ENCODE results near the gene CD320. TPM values are rescaled to one million over a fixed set of nuclear protein-coding genes. Genes with fewer than 3 reads are reported as not detected.
"Not testable (repeated sequence)": the region's sequence is repeated elsewhere in the genome, so short reads cannot be mapped to it uniquely, and the experiment has no call there.

CD320 gene
- total and polyA plus RNA-seq, 7 donors: 10.2 to 72.6 (median 27.4) TPM

- no peak for TF ChIP-seq POLR2A (IDR thresholded peaks at IDR 0.05)
- no peak for TF ChIP-seq CTCF (IDR thresholded peaks at IDR 0.05)
- no peak for TF ChIP-seq EP300 (IDR thresholded peaks at IDR 0.05)
- no peak for TF ChIP-seq POLR2AphosphoS5 (IDR thresholded peaks at IDR 0.05)
- Histone ChIP-seq H3K4me1 (peaks cover 0 to 13% (median 6%) of the 10 kb centered on the region in 4 donors), H3K36me3 (peaks cover 0 to 12% (median 8%) of the 10 kb centered on the region in 4 donors), H3K9me3 (no peaks in the 10 kb centered on the region), H3K27me3 (peaks cover 0 to 8% (median 0%) of the 10 kb centered on the region in 3 donors), H3K4me3 (no peak overlapping the region), H3K27ac (no peak overlapping the region)
- intact Hi-C loops (cut with DNase I): no loop called here
- DNase-seq: peak; percentile 34
- 74 to 76% methylated on average over 3 of the region's 3 CpGs for WGBS, 2 donors
These were observed 42.3 kb downstream of the CD320 start for GRCh38 chr19:8265872-8266271.

GRCh38 chr19:8264248-8264647 lies 43.9 kb downstream of the CD320 start:
- intact Hi-C loops (cut with DNase I); H3K4me3 ChIP-seq; H3K4me1 ChIP-seq; H3K27ac ChIP-seq; H3K27me3 ChIP-seq; H3K9me3 ChIP-seq: not testable (repeated sequence)
- DNase-seq: peak; percentile 1
- WGBS, 2 donors: 80 to 85% methylated on average over 4 of the region's 4 CpGs
- H3K36me3 ChIP-seq: peaks cover 0 to 19% (median 8%) of the 10 kb centered on the region in 4 donors

GRCh38 chr19:8262431-8262830 lies 45.7 kb downstream of the CD320 start:
- DNase-seq: peak; percentile 50
- intact Hi-C loops (cut with DNase I): no loop called here
- no peaks in the 10 kb centered on the region for H3K4me1 ChIP-seq
- 95 to 96% methylated on average over 6 of the region's 6 CpGs for WGBS, 2 donors
- H3K36me3 ChIP-seq: peaks cover under 1 to 28% (median 8%) of the 10 kb centered on the region in 4 donors
- TF ChIP-seq POLR2A (IDR thresholded peaks at IDR 0.05) (no peak), CTCF (IDR thresholded peaks at IDR 0.05) (no peak), EP300 (IDR thresholded peaks at IDR 0.05) (no peak), POLR2AphosphoS5 (IDR thresholded peaks at IDR 0.05) (no peak)
- no peak overlapping the region for H3K4me3 ChIP-seq
- H3K27me3 ChIP-seq: peaks cover 0 to 1% (median 0%) of the 10 kb centered on the region in 3 donors
- no peak overlapping the region for H3K27ac ChIP-seq
- H3K9me3 ChIP-seq: no peaks in the 10 kb centered on the region

- TF ChIP-seq POLR2AphosphoS5 (IDR thresholded peaks at IDR 0.05): no peak
- no peak for TF ChIP-seq CTCF (IDR thresholded peaks at IDR 0.05)
- no peak for TF ChIP-seq POLR2A (IDR thresholded peaks at IDR 0.05)
- no peak for TF ChIP-seq EP300 (IDR thresholded peaks at IDR 0.05)
These were observed 46.3 kb downstream of the CD320 start for GRCh38 chr19:8261881-8262280.

GRCh38 chr19:8261347-8261746 lies 46.8 kb downstream of the CD320 start:
- WGBS, 2 donors: 89 to 94% methylated on average over 9 of the region's 9 CpGs
- Histone ChIP-seq H3K4me1 (no peaks in the 10 kb centered on the region), H3K27me3 (no peaks in the 10 kb centered on the region), H3K4me3 (no peak overlapping the region), H3K36me3 (peaks cover 11 to 39% (median 16%) of the 10 kb centered on the region in 4 donors), H3K27ac (no peak overlapping the region), H3K9me3 (no peaks in the 10 kb centered on the region)
- TF ChIP-seq POLR2A (IDR thresholded peaks at IDR 0.05) (no peak), CTCF (IDR thresholded peaks at IDR 0.05) (no peak), EP300 (IDR thresholded peaks at IDR 0.05) (no peak), POLR2AphosphoS5 (IDR thresholded peaks at IDR 0.05) (no peak)
- intact Hi-C loops (cut with DNase I): no loop called here
- no peak for DNase-seq

More at GRCh38 chr19:8261881-8262280, 46.3 kb downstream of the CD320 start:
- Histone ChIP-seq H3K27me3 (no peaks in the 10 kb centered on the region), H3K27ac (no peak overlapping the region), H3K4me3 (no peak overlapping the region), H3K9me3 (no peaks in the 10 kb centered on the region), H3K4me1 (no peaks in the 10 kb centered on the region), H3K36me3 (peaks cover 6 to 34% (median 11%) of the 10 kb centered on the region in 4 donors)
- 87 to 91% methylated on average over 14 of the region's 14 CpGs for WGBS, 2 donors
- peak; percentile 61 for DNase-seq
- intact Hi-C loops (cut with DNase I): no loop called here

Data from sigmoid colon (tissue), 7 donors.